ENCODE results near the gene PGM2. TPM values are rescaled to one million over a fixed set of nuclear protein-coding genes. Genes with fewer than 3 reads are reported as not detected.

The PGM2 gene
- total RNA-seq, 4 donors from 2014 or later: 45.7 to 76.4 (median 65.8) TPM

GRCh38 chr4:37904824-37905223 lies 78.3 kb downstream of the PGM2 start:
- 94% methylated on average over 3 of the region's 3 CpGs for WGBS
- Histone ChIP-seq H3K27ac (no peak overlapping the region), H3K27me3 (no peaks in the 10 kb centered on the region), H3K4me1 (no peaks in the 10 kb centered on the region), H3K9me3 (no peaks in the 10 kb centered on the region), H3K4me3 (no peak overlapping the region), H3K36me3 (no peaks in the 10 kb centered on the region)
- TF ChIP-seq POLR2AphosphoS5 (IDR thresholded peaks at IDR 0.05): no peak
- no peak for TF ChIP-seq EP300 (IDR thresholded peaks at IDR 0.05)
- no peak for DNase-seq (ENCODE audit: low spot score in 2 of 2)

GRCh38 chr4:37905533-37906169 lies 79.2 kb downstream of the PGM2 start:
- H3K27me3 ChIP-seq: no peaks in the 10 kb centered on the region
- H3K4me3 ChIP-seq: no peak overlapping the region
- H3K36me3 ChIP-seq: no peaks in the 10 kb centered on the region
- TF ChIP-seq POLR2AphosphoS5 (IDR thresholded peaks at IDR 0.05): no peak
- no peak for TF ChIP-seq CTCF (IDR thresholded peaks at IDR 0.05)
- no peak for TF ChIP-seq POLR2A (IDR thresholded peaks at IDR 0.05)
- TF ChIP-seq EP300 (IDR thresholded peaks at IDR 0.05): no peak
- 79% methylated on average over 7 of the region's 7 CpGs for WGBS
- no peak for DNase-seq (ENCODE audit: low spot score in 2 of 2)
- H3K27ac ChIP-seq: no peak overlapping the region
- H3K4me1 ChIP-seq: no peaks in the 10 kb centered on the region
- no peaks in the 10 kb centered on the region for H3K9me3 ChIP-seq

- no peak for DNase-seq (ENCODE audit: low spot score in 2 of 2)
- 57% methylated on average over 21 of the region's 21 CpGs for WGBS
Measured at GRCh38 chr4:37908488-37909331, 82.2 kb downstream of the PGM2 start.

GRCh38 chr4:37909332-37910090 lies 83.0 kb downstream of the PGM2 start:
- WGBS: 88% methylated on average over 8 of the region's 8 CpGs
- DNase-seq (ENCODE audit: low spot score in 2 of 2): no peak
- H3K27ac ChIP-seq: no peak overlapping the region
- no peaks in the 10 kb centered on the region for H3K9me3 ChIP-seq
- no peak for TF ChIP-seq POLR2A (IDR thresholded peaks at IDR 0.05)
- no peak for TF ChIP-seq EP300 (IDR thresholded peaks at IDR 0.05)
- TF ChIP-seq CTCF (IDR thresholded peaks at IDR 0.05): no peak
- TF ChIP-seq POLR2AphosphoS5 (IDR thresholded peaks at IDR 0.05): no peak
- H3K36me3 ChIP-seq: no peaks in the 10 kb centered on the region
- no peaks in the 10 kb centered on the region for H3K4me1 ChIP-seq
- no peaks in the 10 kb centered on the region for H3K27me3 ChIP-seq
- H3K4me3 ChIP-seq: no peak overlapping the region

More at GRCh38 chr4:37908488-37909331, 82.2 kb downstream of the PGM2 start:
- H3K27me3 ChIP-seq: no peaks in the 10 kb centered on the region
- no peaks in the 10 kb centered on the region for H3K9me3 ChIP-seq
- TF ChIP-seq POLR2AphosphoS5 (IDR thresholded peaks at IDR 0.05) (no peak), POLR2A (IDR thresholded peaks at IDR 0.05) (no peak), CTCF (IDR thresholded peaks at IDR 0.05) (no peak), EP300 (IDR thresholded peaks at IDR 0.05) (no peak)
- H3K4me3 ChIP-seq: no peak overlapping the region
- no peaks in the 10 kb centered on the region for H3K4me1 ChIP-seq
- H3K36me3 ChIP-seq: no peaks in the 10 kb centered on the region
- H3K27ac ChIP-seq: no peak overlapping the region

- Histone ChIP-seq H3K27me3 (no peaks in the 10 kb centered on the region), H3K36me3 (no peaks in the 10 kb centered on the region), H3K9me3 (no peaks in the 10 kb centered on the region), H3K27ac (no peak overlapping the region), H3K4me1 (no peaks in the 10 kb centered on the region), H3K4me3 (no peak overlapping the region)
- WGBS: 77% methylated on average over 1 of the region's 1 CpG
- TF ChIP-seq POLR2AphosphoS5 (IDR thresholded peaks at IDR 0.05) (no peak), POLR2A (IDR thresholded peaks at IDR 0.05) (no peak), EP300 (IDR thresholded peaks at IDR 0.05) (no peak), CTCF (IDR thresholded peaks at IDR 0.05) (no peak)
- DNase-seq (ENCODE audit: low spot score in 2 of 2): no peak
Measured at GRCh38 chr4:37910091-37910486, 83.6 kb downstream of the PGM2 start.

Other genes starting within 250 kb of the PGM2 start
- 10 to 100 TPM; 56.6 to 88.2 (median 66.7) TPM for gene RELL1, start 140.3 kb upstream of the PGM2 start, total RNA-seq
- 10 to 100 TPM; 16.3 to 32.0 (median 22.2) TPM for gene TBC1D1, start 64.4 kb downstream of the PGM2 start, total RNA-seq
- gene PTTG2, start 133.7 kb downstream of the PGM2 start, total RNA-seq: not detected

All from suprapubic skin (tissue), 4 donors.